Tibial nerve (tissue), 4 donors: ENCODE measurements around the gene FBXW12. TPM values are rescaled to one million over a fixed set of nuclear protein-coding genes. Genes with fewer than 3 reads are reported as not detected.
A peak's percentile ranks its signal among the peaks of the same experiment; 100 is the strongest.

Source experiments
- DNase-seq, 2 donors: peaks; one replicate each; pipeline ENCODE4 v3.0.0-alpha.2; 2019; ENCODE audit warnings: low spot score in 2 of 2
- H3K27ac ChIP-seq, 4 donors: fragments of 200-600 bp; sonication (generic) in 3 of 4; one replicate each; pipeline ENCODE4 v1.5.1; 2017 to 2019; ENCODE audit warnings: mild to moderate bottlenecking in 1 of 4
- H3K27me3 ChIP-seq, 2 donors: fragments of 200-600 bp; sonication (generic) in 1 of 2; one replicate each; pipeline versions ENCODE4 v1.5.1 to v1.6.0; 2017 to 2019
- H3K36me3 ChIP-seq, 3 donors: fragments of 200-600 bp; sonication (generic); one replicate each; pipeline ENCODE4 v1.5.1; 2018 to 2019
- H3K4me1 ChIP-seq, 4 donors: fragments of 200-600 bp; sonication (generic) in 3 of 4; one replicate each; pipeline ENCODE4 v1.5.1; 2017 to 2019
- H3K4me3 ChIP-seq, 4 donors: fragments of 200-600 bp; sonication (generic) in 3 of 4; one replicate each; pipeline ENCODE4 v1.5.1; 2017 to 2019; ENCODE audit warnings: mild to moderate bottlenecking in 1 of 4, moderate library complexity in 1 of 4
- H3K9me3 ChIP-seq, 4 donors: fragments of 200-600 bp; sonication (generic) in 3 of 4; one replicate each; pipeline ENCODE4 v1.5.1; 2017 to 2019
- EP300 ChIP-seq, 2 donors: sonication (generic); formaldehyde crosslinking; IDR thresholded peaks; one replicate each; pipeline ENCODE4 v1.6.1; 2017; ENCODE audit warnings: antibody characterized with exemption in 2 of 2, mild to moderate bottlenecking in 1 of 2
- POLR2A ChIP-seq, 2 donors: fragments of 450-650 bp; IDR thresholded peaks; one replicate each; pipeline ENCODE4 v1.6.1; 2017; ENCODE audit warnings: antibody characterized with exemption in 2 of 2, mild to moderate bottlenecking in 2 of 2, moderate library complexity in 2 of 2
- WGBS, 2 donors: methylation state at CpG; one replicate each; pipeline ENCODE4 v1.1.5; 2018; 5-methylcytosine and 5-hydroxymethylcytosine counted together
- total RNA-seq, 4 donors: library from RNA; depleted of rRNA; stranded (reverse); fragments of >200 nt; gene quantifications; one replicate each; pipeline ENCODE4 v1.1.0, GENCODE V29; 2016
- TF ChIP-seq, protein P1 (sequence below), 5 experiments: fragments of 200-600 bp in 3 of 5; fragments of 450-650 bp in 2 of 5; sonication (generic) in 3 of 5; IDR thresholded peaks; one replicate each; pipeline ENCODE4 v1.5.1; 2016 to 2019; ENCODE audit warnings: antibody characterized with exemption in 5 of 5, mild to moderate bottlenecking in 3 of 5, moderate library complexity in 2 of 5

FBXW12 gene
- total RNA-seq, 4 donors from 2014 or later, result not detected

DNA sequence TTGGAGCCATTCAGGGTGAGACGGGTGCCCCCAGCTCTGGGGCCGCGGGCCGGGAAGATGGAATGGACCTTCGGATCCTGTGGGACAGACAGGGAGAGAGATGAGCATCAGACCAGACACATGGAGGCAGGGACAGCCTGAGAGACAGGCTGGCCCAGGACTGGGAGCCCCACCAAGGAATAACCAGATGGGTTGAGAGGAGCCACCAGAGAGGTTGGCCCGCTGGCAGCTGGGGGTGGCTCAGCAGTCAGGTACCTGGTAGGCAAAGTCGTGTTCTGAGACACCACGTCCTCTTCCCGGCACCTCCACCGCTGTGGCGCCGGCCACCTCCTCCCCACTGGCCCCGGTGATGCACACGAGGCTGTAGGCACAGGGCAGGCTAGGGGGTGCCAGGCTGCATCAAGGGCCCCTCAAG is 44.1 kb downstream of the FBXW12 start:
- WGBS, 2 donors, result 86 to 91% methylated on average over 14 of the region's 14 CpGs
- TF ChIP-seq POLR2A (IDR thresholded peaks at IDR 0.05), result no peak
- no peak for TF ChIP-seq EP300 (IDR thresholded peaks at IDR 0.05)
- TF ChIP-seq, protein P1, sequence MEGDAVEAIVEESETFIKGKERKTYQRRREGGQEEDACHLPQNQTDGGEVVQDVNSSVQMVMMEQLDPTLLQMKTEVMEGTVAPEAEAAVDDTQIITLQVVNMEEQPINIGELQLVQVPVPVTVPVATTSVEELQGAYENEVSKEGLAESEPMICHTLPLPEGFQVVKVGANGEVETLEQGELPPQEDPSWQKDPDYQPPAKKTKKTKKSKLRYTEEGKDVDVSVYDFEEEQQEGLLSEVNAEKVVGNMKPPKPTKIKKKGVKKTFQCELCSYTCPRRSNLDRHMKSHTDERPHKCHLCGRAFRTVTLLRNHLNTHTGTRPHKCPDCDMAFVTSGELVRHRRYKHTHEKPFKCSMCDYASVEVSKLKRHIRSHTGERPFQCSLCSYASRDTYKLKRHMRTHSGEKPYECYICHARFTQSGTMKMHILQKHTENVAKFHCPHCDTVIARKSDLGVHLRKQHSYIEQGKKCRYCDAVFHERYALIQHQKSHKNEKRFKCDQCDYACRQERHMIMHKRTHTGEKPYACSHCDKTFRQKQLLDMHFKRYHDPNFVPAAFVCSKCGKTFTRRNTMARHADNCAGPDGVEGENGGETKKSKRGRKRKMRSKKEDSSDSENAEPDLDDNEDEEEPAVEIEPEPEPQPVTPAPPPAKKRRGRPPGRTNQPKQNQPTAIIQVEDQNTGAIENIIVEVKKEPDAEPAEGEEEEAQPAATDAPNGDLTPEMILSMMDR (IDR thresholded peaks at IDR 0.05), result no peak
- Histone ChIP-seq H3K27me3 (no peaks in the 10 kb centered on the region), H3K9me3 (no peaks in the 10 kb centered on the region), H3K27ac (peak overlapping the region in 2 of 4 donors; percentile 9 to 62), H3K4me3 (no peak overlapping the region), H3K4me1 (peaks cover 0 to 7% (median 0%) of the 10 kb centered on the region in 4 donors), H3K36me3 (peaks cover 6 to 100% (median 10%) of the 10 kb centered on the region in 3 donors)
- no peak for DNase-seq

DNA sequence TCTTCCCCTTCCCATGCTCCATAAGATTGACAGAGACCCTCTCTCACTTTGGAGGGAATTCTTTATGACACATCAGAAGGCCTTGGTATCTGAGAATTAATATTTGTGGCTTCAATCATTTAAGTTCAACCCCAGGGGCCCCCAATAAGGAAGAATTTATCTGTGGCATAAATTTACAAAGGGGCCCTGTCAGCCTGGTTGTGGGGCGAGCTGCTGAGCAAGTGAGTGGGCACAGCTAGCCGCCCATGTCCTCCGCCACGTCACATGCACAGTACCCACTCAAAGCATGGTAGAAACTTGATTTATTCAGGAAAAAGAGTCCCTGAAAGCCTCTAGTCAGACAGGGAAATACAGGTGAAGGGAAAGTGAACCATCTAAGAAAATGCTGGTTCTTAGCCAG is 44.5 kb downstream of the FBXW12 start:
- Histone ChIP-seq H3K27ac (peak overlapping the region in 2 of 4 donors; percentile 9 to 62), H3K9me3 (no peaks in the 10 kb centered on the region), H3K4me1 (peaks cover 0 to 11% (median 0%) of the 10 kb centered on the region in 4 donors)

DNA sequence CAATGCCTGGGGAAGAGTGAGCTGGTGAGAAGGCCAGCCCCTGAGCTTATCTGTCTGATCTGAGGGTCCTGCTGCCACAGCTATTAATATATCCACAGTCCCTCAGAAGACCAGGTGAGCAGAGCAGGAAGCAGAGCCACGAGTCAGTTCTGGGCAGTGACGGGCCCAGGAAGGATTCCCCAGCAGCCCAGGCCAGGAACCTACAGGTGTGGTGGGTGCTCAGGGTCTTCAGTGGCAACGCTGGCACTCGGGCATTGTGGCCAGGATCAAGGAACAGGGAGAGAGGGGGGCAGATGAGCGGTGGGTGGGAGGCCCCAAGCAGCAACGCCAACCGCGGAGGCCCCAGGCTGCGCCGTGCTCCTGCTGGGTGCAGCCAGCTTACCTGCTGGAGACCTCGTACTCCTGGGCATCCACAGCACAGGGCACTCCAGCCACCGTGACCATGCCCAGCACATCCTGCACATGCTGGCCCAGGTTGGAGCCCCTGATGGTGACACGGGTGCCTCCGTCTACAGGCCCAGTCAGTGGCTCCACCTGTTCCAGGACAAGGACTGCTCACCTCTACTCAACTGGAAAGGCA is 45.6 kb downstream of the FBXW12 start:
- 89 to 95% methylated on average over 14 of the region's 14 CpGs for whole genome bisulfite sequencing, 2 donors
- H3K4me1 ChIP-seq, result peaks cover 0 to 22% (median 0%) of the 10 kb centered on the region in 4 donors
- H3K36me3 ChIP-seq, result peaks cover under 1 to 97% (median 6%) of the 10 kb centered on the region in 3 donors

More for the DNA sequence above, 44.5 kb downstream of the FBXW12 start:
- WGBS, 2 donors, result 51 to 78% methylated on average over 4 of the region's 4 CpGs
- peaks cover 5 to 100% (median 6%) of the 10 kb centered on the region in 3 donors for H3K36me3 ChIP-seq
- DNase-seq, result no peak
- TF ChIP-seq POLR2A (IDR thresholded peaks at IDR 0.05) (no peak), EP300 (IDR thresholded peaks at IDR 0.05) (no peak)
- TF ChIP-seq, protein P1 (IDR thresholded peaks at IDR 0.05), result no peak
- H3K27me3 ChIP-seq, result no peaks in the 10 kb centered on the region
- H3K4me3 ChIP-seq, result no peak overlapping the region

DNA sequence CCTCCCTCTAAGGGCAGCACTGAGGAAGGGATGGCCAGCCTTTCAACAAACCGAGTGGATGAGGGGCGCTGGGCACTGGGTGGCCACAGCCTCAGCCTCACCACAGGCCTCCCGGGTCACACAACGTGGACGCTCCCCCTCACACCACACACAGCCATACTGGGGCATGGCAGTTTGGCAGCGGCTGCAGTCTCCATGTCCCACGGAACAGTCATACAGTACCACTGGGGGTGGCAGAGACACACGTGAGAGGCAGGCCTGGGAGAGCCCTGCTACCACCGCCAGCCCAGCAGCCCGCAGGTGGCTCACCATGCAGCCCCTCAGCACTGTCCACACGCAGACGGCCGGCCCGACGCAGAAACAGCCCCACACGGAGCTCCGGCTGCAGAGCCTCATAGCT is 46.1 kb downstream of the FBXW12 start:
- peaks cover 0 to 97% (median 6%) of the 10 kb centered on the region in 3 donors for H3K36me3 ChIP-seq
- H3K4me1 ChIP-seq, result peaks cover 0 to 27% (median 0%) of the 10 kb centered on the region in 4 donors
- H3K27ac ChIP-seq, result peak overlapping the region in 1 of 4 donors; percentile 51
- H3K9me3 ChIP-seq, result no peaks in the 10 kb centered on the region
- 81 to 87% methylated on average over 12 to 15 of the region's 17 CpGs for WGBS, 2 donors
- no peaks in the 10 kb centered on the region for H3K27me3 ChIP-seq
- DNase-seq, result no peak
- no peak overlapping the region for H3K4me3 ChIP-seq
- no peak for TF ChIP-seq POLR2A (IDR thresholded peaks at IDR 0.05)
- TF ChIP-seq, protein P1 (IDR thresholded peaks at IDR 0.05), result no peak

More for the DNA sequence above, 45.6 kb downstream of the FBXW12 start:
- Histone ChIP-seq H3K4me3 (no peak overlapping the region), H3K27ac (peak overlapping the region in 1 of 4 donors; percentile 51), H3K27me3 (no peaks in the 10 kb centered on the region), H3K9me3 (no peaks in the 10 kb centered on the region)
- TF ChIP-seq POLR2A (IDR thresholded peaks at IDR 0.05), result no peak
- no peak for TF ChIP-seq EP300 (IDR thresholded peaks at IDR 0.05)
- TF ChIP-seq, protein P1 (IDR thresholded peaks at IDR 0.05), result no peak
- no peak for DNase-seq

DNA sequence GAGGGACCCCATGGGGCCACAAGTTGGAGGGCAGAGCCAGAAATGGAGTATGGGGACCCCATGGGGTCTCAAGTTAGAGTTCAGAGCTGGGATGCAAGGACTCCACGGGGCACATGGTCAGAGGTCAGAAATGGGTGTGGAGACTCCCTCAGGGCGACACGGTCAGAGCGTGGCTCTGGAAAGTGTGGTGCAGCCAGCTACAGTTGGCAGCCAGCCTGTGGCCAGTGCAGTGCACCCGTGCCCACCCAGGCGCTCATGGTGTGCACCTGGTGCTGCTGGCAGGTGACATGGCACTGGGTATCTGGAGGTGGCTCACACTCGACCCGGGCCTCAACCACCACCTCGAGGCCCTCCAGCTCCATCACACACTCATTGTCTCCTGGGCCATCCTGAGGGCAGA is 46.6 kb downstream of the FBXW12 start:
- H3K4me1 ChIP-seq, result peaks cover 0 to 30% (median 0%) of the 10 kb centered on the region in 4 donors
- H3K36me3 ChIP-seq, result peaks cover 0 to 97% (median 8%) of the 10 kb centered on the region in 3 donors
- no peaks in the 10 kb centered on the region for H3K9me3 ChIP-seq
- DNase-seq, result no peak
- 85 to 91% methylated on average over 8 to 9 of the region's 9 CpGs for WGBS, 2 donors
- no peaks in the 10 kb centered on the region for H3K27me3 ChIP-seq
- no peak overlapping the region for H3K4me3 ChIP-seq
- H3K27ac ChIP-seq, result no peak overlapping the region
- TF ChIP-seq EP300 (IDR thresholded peaks at IDR 0.05), result no peak
- TF ChIP-seq POLR2A (IDR thresholded peaks at IDR 0.05), result no peak
- TF ChIP-seq, protein P1 (IDR thresholded peaks at IDR 0.05), result no peak
